NCI-H460 (cell line): ENCODE results near the gene STRIP2. TPM values are rescaled to one million over a fixed set of nuclear protein-coding genes. Genes with fewer than 3 reads are reported as not detected.
"Not testable (repeated sequence)": the region's sequence is repeated elsewhere in the genome, so short reads cannot be mapped to it uniquely, and the experiment has no call there.

Experiments used
- DNase-seq: peaks from one replicate; pipeline ENCODE4 v3.0.0-alpha.2; 2016; ENCODE audit warnings: low read depth; ENCODE audit errors: extremely low read depth
- total RNA-seq: library from RNA; depleted of rRNA; stranded (reverse); fragments of >200 nt; shearing (Covaris generic); gene quantifications from 2 replicates; pipeline ENCODE4 v1.2.3, GENCODE V29; 2014

The STRIP2 gene
- total RNA-seq, 1 experiment from 2014 or later, result 1.7 TPM

DNA sequence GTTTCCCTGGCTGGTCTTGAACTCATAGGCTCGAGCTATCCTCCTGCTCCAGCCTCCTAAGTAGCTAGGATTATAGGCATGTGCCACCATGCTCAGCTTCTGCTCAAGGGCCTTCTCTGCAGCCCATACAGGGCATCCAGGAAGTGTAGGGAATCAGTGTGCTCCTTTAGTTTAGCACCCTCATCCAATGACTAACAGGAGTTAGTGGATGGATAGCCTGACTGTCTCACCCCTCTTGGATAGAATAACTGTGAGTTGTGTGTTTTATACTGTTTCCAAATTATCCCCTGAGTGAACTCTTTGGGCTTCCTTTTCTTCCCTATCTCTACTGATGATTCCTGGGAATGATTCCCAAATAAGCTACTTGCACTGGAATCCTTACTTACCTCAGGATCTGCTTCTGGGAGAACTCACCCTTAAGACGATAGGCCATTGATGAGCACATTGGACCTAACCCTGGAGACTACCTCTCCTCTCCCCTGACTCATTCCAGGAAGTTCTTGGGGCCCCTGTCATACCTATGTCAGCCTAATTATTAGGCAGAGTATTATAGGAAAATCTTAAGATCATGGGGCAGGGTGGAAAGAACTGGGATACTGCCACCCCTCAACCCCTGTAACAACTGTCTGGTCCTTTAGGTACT, 18.5 kb downstream of the STRIP2 start:
- DNase-seq, result no peak

DNA sequence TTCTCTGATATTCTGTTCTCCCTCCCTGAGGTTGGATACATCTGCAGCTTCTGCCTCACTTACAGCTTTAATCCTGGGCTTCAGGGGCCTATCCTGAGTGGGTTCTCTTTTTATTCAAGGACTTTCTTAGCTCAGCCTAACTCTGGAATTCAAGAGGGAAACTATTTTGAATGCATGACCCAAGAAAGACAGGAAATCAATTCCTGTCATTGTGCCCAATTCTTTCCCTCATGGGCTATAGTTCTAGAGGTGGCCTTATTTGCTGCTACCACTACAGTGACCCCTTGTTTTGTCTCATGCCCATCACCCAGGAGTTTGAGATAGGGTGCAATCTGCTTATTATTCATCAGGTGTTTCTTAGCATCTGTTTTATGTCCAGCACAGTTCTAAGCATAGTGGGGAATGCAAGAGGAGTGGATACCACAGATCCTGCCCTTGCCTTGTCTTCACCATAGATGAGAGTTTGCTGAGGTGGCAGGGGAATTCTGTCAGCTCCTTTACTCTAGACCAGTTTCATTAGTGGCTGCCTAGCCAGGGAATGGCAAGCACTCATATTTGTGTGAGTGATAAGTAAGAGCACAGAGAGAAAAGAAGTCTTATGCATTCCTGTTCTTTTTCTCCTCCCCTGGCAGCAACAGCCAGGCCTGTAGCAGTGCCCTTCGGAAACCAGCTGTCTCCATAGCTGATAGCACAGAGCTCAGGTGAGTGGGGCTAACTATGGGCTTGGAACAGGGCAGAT, 19.4 kb downstream of the STRIP2 start:
- no peak for DNase-seq

DNA sequence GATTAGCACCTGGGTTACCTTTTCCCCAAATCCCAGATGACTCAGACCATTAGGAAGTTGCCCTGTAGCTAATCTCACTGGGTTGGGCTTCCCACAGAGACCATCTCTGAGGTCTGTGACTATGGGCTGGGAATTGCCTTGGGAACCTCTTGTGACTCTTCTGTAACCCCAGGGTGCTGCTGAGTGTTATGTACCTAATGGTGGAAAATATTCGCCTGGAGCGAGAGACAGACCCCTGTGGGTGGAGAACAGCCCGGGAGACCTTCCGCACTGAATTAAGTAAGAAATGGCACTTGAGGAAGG, 20.0 kb downstream of the STRIP2 start:
- DNase-seq, result no peak

DNA sequence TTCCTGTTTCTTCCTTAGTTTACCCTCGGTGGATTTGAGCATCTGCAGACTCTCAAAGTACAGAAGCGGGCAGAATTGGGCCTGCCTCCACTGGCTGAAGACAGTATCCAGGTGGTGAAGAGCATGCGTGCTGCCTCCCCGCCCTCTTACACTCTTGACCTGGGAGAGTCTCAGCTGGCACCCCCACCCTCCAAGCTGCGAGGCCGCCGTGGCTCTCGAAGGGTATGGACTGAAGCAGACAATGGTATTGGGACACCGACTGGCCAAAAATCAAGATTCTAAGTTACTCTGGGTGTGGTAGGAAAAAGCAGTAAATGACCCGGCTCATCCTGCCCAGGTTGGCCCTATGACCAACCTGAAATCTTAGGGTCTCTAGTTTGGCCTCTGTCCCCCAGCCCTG, 22.2 kb downstream of the STRIP2 start:
- DNase-seq, result no peak

DNA sequence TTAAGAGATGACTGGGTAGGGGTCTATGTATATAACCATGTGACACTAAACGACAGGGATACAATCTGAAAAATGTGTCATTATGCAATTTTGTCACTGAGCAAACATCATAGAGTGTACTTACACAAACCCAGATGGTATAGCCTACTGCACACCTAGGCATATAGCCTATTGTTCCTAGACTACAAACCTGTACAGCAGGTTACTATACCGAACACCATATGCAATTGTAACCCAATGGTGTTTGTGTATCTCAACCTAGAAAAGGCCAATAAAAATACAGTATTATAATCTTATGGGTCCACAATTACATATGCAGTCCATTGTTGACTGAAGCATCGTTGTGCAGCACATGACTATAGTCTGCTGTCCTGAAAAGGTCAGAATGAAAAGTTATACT, 22.9 kb downstream of the STRIP2 start:
- no peak for DNase-seq

DNA sequence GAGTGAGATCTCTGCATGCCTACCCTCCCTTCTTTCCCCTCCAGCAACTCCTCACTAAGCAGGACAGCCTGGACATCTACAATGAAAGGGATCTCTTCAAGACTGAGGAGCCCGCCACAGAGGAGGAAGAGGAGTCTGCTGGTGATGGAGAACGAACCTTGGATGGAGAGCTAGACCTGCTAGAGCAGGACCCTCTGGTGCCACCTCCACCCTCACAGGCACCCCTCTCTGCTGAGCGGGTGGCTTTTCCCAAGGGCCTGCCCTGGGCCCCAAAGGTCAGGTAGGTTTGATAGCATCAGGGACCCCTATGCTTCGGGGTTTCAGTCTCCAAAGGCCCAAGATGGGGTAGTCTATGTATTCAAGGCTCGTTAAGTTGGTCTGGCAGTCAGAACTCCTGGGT, 23.9 kb downstream of the STRIP2 start:
- DNase-seq, result no peak

DNA sequence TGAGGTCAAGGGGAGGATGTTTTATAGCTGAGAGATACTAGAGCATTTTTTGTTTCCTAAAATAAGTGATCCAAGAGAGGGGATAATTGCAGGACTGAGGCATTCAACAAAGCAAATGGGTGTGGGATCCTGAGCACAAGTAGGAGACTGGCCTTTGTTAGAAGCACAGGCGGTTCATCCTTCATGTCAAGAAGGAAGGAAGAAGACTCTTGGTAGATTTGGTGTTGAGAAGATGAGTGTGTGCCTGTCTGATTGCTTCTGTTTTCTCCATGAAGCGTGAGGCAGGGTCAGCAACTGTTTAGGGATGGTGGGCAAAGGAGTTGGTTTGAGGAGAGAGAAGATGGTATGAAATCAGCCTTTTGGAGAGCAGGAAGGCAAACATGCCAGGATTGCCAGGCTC, 27.6 kb downstream of the STRIP2 start:
- no peak for DNase-seq

DNA sequence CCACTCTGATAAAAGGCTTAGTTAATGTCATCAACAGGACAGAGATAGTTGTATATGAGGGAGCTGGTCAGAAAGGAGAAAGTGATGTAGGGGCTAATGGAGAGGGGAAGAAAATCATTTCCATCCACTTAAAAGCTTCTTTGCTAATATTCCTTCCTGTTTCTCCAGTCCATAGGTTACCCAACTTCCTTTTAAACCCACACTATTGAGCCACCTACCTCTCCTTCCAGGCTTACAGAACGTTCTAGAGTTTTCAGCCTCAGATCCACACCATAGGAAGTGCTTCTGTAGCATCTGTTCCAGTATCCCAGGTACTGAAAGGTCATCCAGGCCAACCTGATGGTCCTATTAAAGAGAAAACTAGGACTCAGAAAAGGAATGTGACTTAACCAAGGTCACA, 28.2 kb downstream of the STRIP2 start:
- no peak for DNase-seq

DNA sequence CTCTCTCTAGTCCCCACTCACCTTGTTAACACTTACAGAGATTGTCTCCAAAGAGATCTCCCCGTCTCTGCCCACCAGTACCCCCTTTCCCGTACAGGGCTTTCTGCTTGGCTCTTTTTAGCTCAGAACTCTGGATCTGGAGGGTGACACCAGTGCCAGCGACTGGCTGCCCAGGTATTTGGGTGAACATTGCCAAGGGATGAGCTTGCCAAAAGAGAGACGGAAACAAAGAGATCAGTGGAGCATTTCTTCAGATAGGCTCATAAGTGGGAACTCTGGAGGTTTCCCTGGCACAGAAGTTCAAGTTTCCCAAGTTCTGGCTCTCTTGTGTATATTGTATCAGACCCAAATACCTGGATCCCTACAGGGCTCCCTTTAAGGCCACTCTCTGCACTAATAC, 30.0 kb downstream of the STRIP2 start:
- DNase-seq, result no peak

DNA sequence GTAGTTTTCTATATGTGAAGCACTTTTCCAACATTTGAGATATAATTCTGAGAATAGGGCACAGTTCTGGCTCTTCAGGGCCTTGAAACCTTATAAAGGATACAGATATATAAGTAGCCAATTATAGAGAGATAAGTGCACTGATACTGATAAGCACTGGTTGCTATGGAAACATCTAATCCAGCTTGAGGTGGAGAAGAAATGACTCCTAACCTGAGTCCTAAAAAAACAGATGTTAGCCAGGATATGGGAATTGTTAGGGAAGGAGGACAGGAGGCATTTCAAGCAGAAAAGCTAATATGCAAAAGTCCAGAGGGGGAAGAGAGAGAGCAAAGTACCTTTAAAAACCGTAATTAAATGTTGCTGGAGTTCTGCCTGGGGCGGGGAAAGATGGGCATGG, 30.8 kb downstream of the STRIP2 start:
- DNase-seq, result no peak

DNA sequence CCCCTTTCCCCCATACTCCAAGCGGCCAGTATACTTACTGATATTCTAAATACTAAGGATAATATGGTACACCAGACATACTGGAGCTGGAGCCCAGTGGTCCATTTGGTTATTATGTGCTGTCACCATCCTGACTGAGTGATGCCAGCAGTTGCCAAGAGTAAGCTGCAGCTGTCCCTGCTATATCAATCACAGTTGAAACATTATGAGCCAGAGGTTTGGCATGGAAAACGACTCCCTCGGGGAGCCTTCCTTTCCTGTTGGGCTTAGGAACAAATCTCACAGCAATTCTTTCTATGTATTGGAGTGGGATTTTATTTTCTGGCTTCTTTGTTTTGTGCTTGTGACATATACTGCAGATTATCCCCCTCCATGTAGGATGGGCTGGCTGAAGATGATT, 32.6 kb downstream of the STRIP2 start:
- no peak for DNase-seq

DNA sequence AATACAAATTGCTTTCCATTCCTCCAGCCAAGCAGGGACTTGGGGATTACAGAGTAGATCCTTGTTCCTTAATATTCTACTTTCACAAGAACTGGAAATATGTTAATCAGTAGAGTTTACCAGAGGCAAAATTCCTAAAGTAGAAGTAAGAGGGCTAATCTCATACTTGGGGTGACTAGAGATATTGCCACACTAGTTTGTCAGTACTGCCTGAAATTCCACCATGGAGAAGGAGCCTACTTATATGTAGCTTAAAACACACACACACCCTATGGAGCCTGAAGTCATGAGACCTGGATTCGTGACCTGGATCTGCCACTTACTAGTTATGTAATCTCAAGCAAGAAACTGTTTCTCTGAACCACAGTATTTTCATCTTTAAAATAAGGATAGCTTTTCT, 33.9 kb downstream of the STRIP2 start:
- DNase-seq, result no peak

DNA sequence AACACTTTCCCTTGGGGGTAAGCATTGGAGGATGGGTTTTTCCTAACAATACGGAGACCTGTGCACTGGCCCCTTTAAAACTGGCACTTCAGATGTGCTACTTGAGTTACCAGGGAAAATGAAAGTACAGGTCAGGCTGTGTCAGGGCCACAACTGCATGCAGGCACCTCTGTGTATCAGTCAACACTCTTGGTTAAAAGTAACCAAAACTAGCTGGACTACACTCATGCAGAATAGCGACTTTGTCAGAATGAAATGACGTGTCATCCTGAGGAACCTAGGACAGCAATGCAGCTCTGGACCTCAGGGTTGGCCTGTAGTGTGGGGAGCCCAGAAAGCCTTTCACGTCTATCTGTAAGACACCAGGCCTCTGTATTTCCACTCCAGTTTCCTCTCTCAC, 34.3 kb downstream of the STRIP2 start:
- no peak for DNase-seq

DNA sequence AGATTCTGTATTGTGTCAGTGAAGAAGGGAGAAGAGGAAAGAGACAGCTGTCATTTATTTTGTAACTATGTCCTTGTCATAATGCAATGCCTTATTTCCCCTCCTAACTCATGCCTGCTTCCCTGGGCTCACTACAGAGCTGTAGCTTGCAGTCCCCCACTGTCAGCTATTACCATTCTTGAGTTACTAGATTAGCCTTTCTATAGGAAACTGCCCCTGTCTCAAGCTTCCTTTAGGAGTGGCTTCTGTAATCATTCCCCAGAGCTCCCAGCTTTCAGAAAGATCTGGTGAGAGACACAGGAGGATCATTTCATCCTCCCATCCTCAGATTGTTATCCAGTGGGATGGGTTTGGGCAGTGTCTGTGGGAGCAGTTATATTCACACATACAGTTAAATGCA, 35.7 kb downstream of the STRIP2 start:
- no peak for DNase-seq

DNA sequence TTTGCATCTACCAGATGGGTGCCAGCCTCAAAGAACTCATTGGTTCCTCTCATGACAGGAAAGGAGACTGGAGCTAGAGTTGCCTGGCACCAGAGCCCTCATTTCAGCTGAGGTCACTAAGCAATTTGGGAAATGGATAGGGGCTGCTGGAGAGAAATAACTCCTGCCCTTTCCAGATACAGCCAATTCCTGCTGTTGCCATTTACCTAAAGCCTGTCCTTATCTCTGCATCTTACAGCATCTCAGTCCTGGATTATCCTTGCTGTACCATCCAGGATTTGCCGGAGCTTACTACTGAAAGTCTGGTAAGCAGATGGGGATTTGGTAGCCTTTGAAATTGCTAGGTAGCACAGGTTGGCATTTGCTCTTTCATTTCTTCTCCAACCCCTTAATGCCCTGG, 36.2 kb downstream of the STRIP2 start:
- DNase-seq, result no peak

DNA sequence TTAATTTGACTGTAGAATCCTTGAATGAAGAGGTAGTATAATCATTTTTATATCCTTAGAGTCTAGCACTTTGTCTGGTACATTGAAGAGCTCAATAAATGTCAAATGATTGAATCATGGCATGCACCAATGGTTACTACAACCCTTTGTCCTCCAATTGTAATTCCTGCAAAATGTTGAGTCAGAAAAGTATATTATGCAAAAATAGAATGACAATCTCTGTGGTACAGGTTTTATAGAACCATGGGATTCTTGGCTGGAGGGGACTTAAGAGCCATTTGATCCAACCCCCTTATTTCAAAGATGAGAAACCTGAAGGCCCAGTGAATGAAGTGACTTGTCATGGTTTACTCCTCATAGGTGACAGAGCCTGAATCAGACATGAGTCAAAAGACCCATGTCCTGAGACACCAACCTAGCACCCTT, 37.2 kb downstream of the STRIP2 start:
- no peak for DNase-seq

DNA sequence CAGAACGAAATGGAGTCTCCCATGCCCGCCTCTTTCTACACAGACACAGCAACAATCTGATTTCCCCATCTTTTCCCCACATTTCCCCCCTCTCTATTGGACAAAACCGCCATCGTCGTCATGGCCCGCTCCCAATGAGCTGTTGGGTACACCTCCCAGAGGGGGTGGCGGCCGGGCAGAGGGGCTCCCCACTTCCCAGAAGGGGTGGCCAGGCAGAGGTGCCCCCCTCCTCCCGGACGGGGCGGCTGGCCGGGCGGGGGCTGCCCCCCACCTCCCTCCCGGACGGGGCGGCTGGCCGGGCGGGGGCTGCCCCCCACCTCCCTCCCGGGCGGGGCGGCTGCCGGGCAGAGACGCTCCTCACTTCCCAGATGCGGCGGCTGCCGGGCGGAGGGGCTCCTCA, 41.7 kb downstream of the STRIP2 start:
- not testable (repeated sequence) for DNase-seq

DNA sequence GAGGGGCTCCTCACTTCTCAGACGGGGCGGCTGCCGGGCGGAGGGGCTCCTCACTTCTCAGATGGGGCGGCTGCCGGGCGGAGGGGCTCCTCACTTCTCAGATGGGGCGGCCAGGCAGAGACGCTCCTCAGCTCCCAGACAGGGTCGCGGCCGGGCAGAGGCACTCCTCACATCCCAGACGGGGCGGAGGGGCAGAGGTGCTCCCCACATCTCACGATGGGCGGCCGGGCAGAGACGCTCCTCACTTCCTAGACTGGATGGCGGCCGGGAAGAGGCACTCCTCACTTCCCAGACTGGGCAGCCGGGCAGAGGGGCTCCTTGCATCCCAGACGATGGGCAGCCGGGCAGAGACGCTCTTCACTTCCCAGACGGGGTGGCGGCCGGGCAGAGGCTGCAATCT, 42.2 kb downstream of the STRIP2 start:
- not testable (repeated sequence) for DNase-seq

DNA sequence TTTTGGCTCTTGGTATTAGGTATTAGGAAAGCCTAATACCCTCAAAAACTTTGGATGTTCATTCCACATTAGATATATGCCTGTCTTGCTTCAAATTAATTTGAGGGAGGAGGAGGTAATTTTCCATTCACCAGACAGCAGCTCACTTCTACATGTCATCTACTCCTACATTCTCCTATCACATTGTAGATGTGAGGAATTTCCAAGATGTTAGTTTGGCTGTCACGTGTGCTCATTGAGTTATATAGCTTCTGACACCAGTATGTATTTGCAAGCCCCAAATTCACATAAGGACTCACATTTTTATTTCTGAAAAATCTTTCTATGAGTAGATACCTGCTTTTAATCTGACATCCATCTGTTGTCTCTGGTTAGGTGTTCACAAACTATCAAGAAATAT, 45.6 kb downstream of the STRIP2 start:
- DNase-seq, result no peak

DNA sequence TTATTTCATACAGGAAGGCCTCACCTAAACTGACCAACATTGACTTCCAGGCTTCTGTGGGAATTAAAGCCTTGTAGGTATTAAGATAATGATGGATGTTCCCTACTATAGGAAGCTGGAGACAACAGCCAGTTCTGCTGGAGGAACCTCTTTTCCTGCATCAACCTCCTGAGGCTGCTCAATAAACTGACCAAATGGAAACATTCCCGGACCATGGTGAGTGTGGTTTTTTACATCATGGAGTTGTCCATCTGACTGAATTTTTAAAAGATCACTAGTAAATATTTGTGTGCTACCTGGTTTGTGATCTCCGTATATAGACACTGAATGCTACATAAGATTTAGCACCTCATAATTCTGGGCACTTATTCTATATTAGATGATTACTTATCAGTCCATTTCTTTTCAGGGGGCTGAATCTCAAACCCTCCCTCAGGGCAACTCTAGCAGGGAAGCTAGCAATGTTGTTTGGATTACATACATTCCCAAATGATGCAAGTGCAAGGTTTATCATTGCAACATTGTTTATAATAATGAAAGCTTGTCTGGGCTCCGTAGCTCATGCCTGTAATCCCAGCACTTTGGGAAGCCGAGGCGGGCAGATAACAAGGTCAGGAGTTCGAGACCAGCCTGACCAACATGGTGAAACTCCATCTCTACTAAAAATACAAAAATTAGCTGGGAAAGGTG, 46.6 kb downstream of the STRIP2 start:
- DNase-seq, result no peak

DNA sequence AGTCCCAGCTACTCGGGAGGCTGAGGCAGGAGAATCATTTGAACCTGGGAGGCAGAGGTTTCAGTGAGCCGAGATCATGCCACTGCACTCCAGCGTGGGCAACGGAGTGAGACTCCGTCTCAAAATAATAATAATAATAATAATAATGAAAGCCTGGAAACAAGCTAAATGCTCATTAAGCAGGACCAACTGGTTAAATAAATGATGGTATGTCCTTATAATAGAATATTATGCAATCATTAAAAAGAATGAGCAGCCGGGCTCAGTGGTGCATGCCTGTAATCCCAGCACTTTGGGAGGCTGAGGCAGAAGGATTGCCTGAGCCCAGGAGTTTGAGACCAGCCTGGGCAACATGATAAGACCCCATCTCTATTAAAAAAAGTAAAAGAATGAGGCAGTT, 47.1 kb downstream of the STRIP2 start:
- DNase-seq, result not testable (repeated sequence)

DNA sequence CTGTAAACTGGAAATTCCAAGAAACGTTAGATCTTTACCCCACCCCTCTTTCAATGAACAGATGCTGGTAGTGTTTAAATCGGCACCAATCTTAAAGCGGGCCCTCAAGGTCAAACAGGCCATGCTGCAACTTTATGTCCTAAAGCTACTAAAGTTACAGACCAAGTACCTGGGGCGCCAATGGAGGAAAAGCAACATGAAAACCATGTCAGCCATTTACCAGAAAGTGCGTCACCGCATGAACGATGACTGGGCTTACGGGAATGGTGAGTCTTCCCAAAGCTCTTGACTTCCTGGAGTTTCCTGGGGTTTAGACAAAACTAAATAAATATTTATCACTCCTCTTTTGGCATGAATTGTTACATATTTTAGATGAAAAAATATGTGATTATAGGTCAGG, 48.5 kb downstream of the STRIP2 start:
- DNase-seq, result no peak
